GM21515 (cell line): ENCODE measurements around the gene FUT6.

ENCODE experiments used
- ATAC-seq: cut with Tn5 transposase; IDR thresholded peaks from one replicate; pipeline ENCODE4 v1.9.1; 2021; ENCODE audit not compliant: unreplicated experiment

The FUT6 gene

GRCh38 chr19:5805462-5806132, 33.9 kb downstream of the FUT6 start:
- no peak for ATAC-seq

- ATAC-seq: no peak
Measured at GRCh38 chr19:5804516-5805461, 34.7 kb downstream of the FUT6 start, which contains the start of gene NRTN. Gene NRTN, plus strand, starts transcription at chr19:5805067. Its CDS starts 19,099 bp downstream, at chr19:5824166.

- peak; percentile 72 for ATAC-seq
Measured at GRCh38 chr19:5803752-5804515, 35.6 kb downstream of the FUT6 start.

GRCh38 chr19:5803441-5803751, 36.1 kb downstream of the FUT6 start:
- no peak for ATAC-seq

GRCh38 chr19:5801796-5802619, 37.5 kb downstream of the FUT6 start:
- no peak for ATAC-seq

GRCh38 chr19:5800361-5801270, 38.9 kb downstream of the FUT6 start:
- no peak for ATAC-seq

- ATAC-seq: no peak
Measured at GRCh38 chr19:5799247-5800241, 40.0 kb downstream of the FUT6 start.

- no peak for ATAC-seq
Measured at GRCh38 chr19:5798244-5798643, 41.3 kb downstream of the FUT6 start.

- ATAC-seq: no peak
Measured at GRCh38 chr19:5795382-5795919, 44.1 kb downstream of the FUT6 start.

- no peak for ATAC-seq
Measured at GRCh38 chr19:5793188-5793587, 46.3 kb downstream of the FUT6 start.

GRCh38 chr19:5792224-5792623, 47.3 kb downstream of the FUT6 start:
- ATAC-seq: no peak

- peak; percentile 89 for ATAC-seq
Measured at GRCh38 chr19:5790559-5791520, 48.7 kb downstream of the FUT6 start, which contains the start of gene DUS3L. Gene DUS3L, minus strand, starts transcription at chr19:5791163. Its CDS starts 22 bp downstream, at chr19:5791141.

GRCh38 chr19:5789886-5790558, 49.5 kb downstream of the FUT6 start:
- no peak for ATAC-seq

- no peak for ATAC-seq
Measured at GRCh38 chr19:5789351-5789761, 50.1 kb downstream of the FUT6 start.

- no peak for ATAC-seq
Measured at GRCh38 chr19:5788422-5788821, 51.1 kb downstream of the FUT6 start.
